ENCODE data around the gene ZNF608. TPM values are rescaled to one million over a fixed set of nuclear protein-coding genes. Genes with fewer than 3 reads are reported as not detected.

Gene ZNF608
- total RNA-seq, 1 donor = 0.84 TPM

GRCh38 chr5:124744170-124744971 is 2.1 kb downstream of the ZNF608 start:
- Histone ChIP-seq H3K9me3 (ENCODE audit: low read depth, low read length) (no peaks in the 10 kb centered on the region), H3K4me3 (ENCODE audit: low read length) (peak overlapping the region; percentile 16), H3K4me1 (ENCODE audit: insufficient read depth, low read length) (peaks cover 52% of the 10 kb centered on the region), H3K27me3 (ENCODE audit: insufficient read depth, low read length) (peaks cover 56% of the 10 kb centered on the region)

DNA sequence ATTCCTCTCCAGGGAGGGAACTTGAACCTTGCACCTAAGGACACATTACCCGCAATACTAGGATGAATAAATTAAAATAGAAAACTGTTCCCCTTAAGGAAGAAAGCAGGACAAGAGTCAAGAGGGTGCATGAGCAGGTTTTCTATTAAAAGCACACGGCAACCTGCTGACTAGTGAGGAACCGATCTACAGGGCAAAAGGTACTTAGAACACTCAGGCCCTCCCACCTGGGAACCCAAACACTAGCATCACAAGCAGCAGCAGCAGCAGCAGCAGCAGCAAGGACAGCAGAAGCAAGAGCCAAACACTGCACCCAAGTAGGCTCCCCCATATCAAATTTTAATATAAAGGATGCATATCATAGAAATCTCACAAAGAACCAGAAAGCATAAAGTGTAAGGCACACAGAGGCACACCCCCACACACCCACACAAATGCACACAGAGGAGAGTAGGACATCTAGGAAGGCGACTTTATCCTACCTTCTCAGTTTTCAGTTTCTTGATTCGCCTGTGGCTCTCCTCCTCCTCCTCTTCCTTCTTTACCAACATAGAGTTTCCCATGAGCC is 2.8 kb downstream of the ZNF608 start:
- H3K9me3 ChIP-seq (ENCODE audit: low read depth, low read length) = no peaks in the 10 kb centered on the region
- H3K4me3 ChIP-seq (ENCODE audit: low read length) = peak overlapping the region; percentile 16
- peaks cover 51% of the 10 kb centered on the region for H3K27me3 ChIP-seq (ENCODE audit: insufficient read depth, low read length)
- H3K4me1 ChIP-seq (ENCODE audit: insufficient read depth, low read length) = peaks cover 45% of the 10 kb centered on the region

GRCh38 chr5:124742983-124743601 is 3.3 kb downstream of the ZNF608 start:
- H3K27me3 ChIP-seq (ENCODE audit: insufficient read depth, low read length) = peaks cover 45% of the 10 kb centered on the region
- H3K9me3 ChIP-seq (ENCODE audit: low read depth, low read length) = no peaks in the 10 kb centered on the region
- no peak overlapping the region for H3K4me3 ChIP-seq (ENCODE audit: low read length)
- peaks cover 39% of the 10 kb centered on the region for H3K4me1 ChIP-seq (ENCODE audit: insufficient read depth, low read length)

GRCh38 chr5:124742521-124742920 is 3.9 kb downstream of the ZNF608 start:
- peaks cover 34% of the 10 kb centered on the region for H3K4me1 ChIP-seq (ENCODE audit: insufficient read depth, low read length)

DNA sequence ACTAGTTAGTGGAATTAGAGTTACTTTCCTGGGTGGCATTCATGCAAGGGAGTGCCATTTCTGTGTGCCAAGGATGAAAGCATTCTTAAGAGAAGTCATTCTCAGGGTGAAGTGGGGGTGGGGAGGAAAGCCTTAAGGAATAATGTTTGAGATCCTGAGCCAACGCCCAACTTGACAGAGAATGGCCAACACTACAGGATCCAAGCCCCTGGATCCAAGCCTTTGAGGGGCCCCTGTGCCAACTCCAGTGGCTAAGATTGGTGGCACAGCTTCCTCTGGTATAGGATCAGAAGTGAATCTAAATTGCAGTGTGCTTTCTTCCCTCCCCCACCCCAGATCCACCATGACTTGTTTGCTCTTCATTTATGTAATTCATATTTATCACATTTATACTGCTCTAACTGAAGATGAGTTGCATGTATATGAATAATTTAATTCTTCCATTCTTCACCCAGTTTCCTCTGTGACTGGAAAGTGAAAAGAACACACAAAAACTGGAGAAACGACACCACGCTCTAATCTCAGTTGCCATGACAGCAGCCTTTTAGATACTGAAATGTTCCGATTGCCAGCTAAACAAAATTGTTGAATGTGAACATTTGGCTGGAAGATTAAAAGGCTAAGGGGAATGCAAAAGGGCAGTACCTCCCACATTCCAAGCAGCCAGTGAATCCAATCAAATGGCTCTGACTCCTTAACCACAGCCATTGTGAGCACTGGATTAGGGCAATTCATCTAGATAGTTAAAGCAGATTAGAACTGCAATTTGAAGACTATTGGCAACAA is 4.5 kb downstream of the ZNF608 start:
- Histone ChIP-seq H3K4me1 (ENCODE audit: insufficient read depth, low read length) (peaks cover 29% of the 10 kb centered on the region), H3K4me3 (ENCODE audit: low read length) (no peak overlapping the region), H3K27me3 (ENCODE audit: insufficient read depth, low read length) (peaks cover 38% of the 10 kb centered on the region), H3K9me3 (ENCODE audit: low read depth, low read length) (no peaks in the 10 kb centered on the region)

More at GRCh38 chr5:124742521-124742920, 3.9 kb downstream of the ZNF608 start:
- Histone ChIP-seq H3K27me3 (ENCODE audit: insufficient read depth, low read length) (peaks cover 41% of the 10 kb centered on the region), H3K4me3 (ENCODE audit: low read length) (no peak overlapping the region), H3K9me3 (ENCODE audit: low read depth, low read length) (no peaks in the 10 kb centered on the region)

GRCh38 chr5:124740991-124741583 is 5.4 kb downstream of the ZNF608 start:
- Histone ChIP-seq H3K9me3 (ENCODE audit: low read depth, low read length) (no peaks in the 10 kb centered on the region), H3K27me3 (ENCODE audit: insufficient read depth, low read length) (peaks cover 39% of the 10 kb centered on the region), H3K4me1 (ENCODE audit: insufficient read depth, low read length) (peaks cover 23% of the 10 kb centered on the region), H3K4me3 (ENCODE audit: low read length) (no peak overlapping the region)

DNA sequence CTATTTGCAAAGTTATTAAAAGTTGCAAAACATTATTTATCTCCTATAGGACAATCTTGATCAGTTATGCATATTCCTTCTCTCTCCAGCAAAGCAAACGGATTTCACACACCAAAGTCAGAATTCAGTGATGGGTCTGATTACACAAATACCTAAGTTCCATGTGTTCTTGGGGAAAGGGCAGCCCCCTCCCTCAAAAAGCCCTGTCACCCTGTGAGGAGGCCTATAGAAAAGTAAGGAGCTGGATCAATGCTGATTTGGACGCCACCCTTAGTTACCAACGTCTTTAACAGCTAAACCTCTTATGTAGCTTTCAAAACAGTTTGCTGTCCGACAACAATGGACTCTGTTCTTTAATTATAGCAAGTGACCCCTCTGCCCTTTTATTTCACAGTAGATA is 6.4 kb downstream of the ZNF608 start:
- Histone ChIP-seq H3K4me3 (ENCODE audit: low read length) (no peak overlapping the region), H3K4me1 (ENCODE audit: insufficient read depth, low read length) (peaks cover 25% of the 10 kb centered on the region), H3K27me3 (ENCODE audit: insufficient read depth, low read length) (peaks cover 36% of the 10 kb centered on the region), H3K9me3 (ENCODE audit: low read depth, low read length) (no peaks in the 10 kb centered on the region)

- H3K27me3 ChIP-seq (ENCODE audit: insufficient read depth, low read length) = peaks cover 33% of the 10 kb centered on the region
- no peak overlapping the region for H3K4me3 ChIP-seq (ENCODE audit: low read length)
- H3K9me3 ChIP-seq (ENCODE audit: low read depth, low read length) = no peaks in the 10 kb centered on the region
- H3K4me1 ChIP-seq (ENCODE audit: insufficient read depth, low read length) = peaks cover 27% of the 10 kb centered on the region
Measured at GRCh38 chr5:124739634-124740025, 6.8 kb downstream of the ZNF608 start.

DNA sequence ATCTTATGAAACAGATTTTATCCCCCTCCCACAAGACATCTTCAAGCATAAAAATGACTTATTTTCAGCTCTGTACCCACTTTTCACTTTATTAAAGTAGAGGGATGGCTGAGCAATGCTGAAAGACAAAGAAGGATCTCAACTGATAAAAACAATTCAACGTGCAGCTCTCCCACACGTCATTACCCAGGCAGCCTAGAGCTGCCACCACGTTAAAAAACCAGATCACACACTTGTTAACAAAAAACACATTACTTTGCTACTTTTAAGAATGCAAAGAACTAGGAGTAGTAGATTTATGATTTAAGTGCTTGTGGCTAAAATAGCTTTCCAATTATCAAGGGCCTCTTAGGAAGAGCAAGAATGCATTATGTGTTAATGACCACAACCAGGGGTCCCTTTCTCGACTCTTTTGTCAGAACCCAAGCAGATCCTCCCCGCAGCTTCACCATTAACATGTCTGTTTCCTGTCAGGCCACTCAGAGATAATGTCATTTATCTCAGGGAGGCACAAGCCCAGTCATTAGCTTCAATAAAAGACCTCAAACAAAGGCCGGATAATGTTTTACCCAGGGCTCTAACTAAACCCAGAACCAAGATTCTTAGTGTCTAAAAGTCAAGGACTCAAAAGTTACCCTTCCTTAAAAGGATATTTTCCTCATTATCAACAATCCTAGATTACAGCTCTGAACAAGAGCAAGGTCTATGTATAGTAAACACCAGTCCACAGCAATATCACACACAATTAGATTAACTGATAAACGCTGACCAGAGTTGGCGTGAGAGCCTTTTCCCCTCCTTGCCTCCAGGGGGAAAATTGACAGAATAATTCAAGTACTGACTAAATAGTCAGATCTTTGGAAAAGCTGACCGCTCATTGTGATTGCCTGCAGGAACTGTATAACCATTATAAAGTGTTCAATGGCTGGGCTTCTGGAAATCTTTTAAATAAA is 7.5 kb downstream of the ZNF608 start:
- Histone ChIP-seq H3K9me3 (ENCODE audit: low read depth, low read length) (no peaks in the 10 kb centered on the region), H3K27me3 (ENCODE audit: insufficient read depth, low read length) (peaks cover 26% of the 10 kb centered on the region), H3K4me3 (ENCODE audit: low read length) (no peak overlapping the region), H3K4me1 (ENCODE audit: insufficient read depth, low read length) (peaks cover 20% of the 10 kb centered on the region)

DNA sequence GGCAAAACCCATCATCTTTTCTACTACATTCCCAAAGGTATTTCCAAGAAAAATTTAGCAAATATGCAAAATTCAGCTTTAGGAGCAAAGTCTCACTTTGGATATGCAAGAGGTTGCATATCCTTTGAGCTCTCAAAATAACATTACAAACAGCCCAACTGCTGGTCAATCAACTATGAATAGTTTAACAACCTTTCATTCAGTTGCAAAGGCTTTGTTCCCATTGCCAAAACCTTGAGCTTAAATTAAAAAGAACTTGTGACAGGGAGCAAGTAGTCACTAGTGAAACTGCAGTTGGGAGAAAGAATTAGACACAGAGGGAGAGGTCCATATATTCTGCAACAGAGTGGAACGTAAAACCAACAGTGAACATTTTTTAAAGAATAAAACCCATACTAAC is 8.8 kb downstream of the ZNF608 start:
- H3K9me3 ChIP-seq (ENCODE audit: low read depth, low read length) = no peaks in the 10 kb centered on the region
- no peak overlapping the region for H3K4me3 ChIP-seq (ENCODE audit: low read length)
- peaks cover 8% of the 10 kb centered on the region for H3K4me1 ChIP-seq (ENCODE audit: insufficient read depth, low read length)
- peaks cover 15% of the 10 kb centered on the region for H3K27me3 ChIP-seq (ENCODE audit: insufficient read depth, low read length)

- H3K4me1 ChIP-seq (ENCODE audit: insufficient read depth, low read length) = peaks cover 8% of the 10 kb centered on the region
- no peak overlapping the region for H3K4me3 ChIP-seq (ENCODE audit: low read length)
- no peaks in the 10 kb centered on the region for H3K9me3 ChIP-seq (ENCODE audit: low read depth, low read length)
- peaks cover 15% of the 10 kb centered on the region for H3K27me3 ChIP-seq (ENCODE audit: insufficient read depth, low read length)
Measured at GRCh38 chr5:124736805-124737188, 9.6 kb downstream of the ZNF608 start.

DNA sequence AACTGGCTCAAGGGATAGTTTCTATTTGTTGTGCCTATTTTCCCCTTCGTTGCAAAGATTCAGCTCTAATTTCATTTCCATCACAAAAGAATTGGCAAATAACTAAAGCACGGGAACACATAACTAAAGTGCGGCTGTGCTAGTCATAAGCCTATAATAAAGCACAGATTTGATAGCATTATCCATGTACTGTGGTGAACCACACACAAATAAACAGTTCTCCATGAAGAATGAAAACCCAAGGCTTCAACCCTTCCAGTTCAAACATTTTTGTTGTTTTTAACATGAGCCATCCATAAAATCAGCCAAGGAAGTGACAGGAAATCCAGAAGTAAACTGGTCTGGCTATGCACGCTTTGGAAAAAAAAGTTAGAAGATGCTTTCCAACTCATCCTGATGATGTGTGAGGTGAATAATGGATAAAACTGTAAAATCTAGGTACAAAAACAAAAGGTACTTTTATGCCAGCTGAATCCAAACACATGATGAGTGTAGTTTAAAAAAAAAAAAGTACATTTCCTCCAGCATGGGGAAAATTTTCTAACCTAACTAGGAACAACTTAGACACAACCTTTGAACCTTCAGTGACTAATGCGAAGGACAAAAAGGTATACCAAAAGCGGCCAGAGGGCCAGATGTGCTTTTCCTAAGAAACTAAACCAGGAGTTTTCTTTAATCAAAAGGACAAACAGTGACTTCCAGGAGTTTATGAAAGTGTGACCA is 10.2 kb downstream of the ZNF608 start:
- no peak overlapping the region for H3K4me3 ChIP-seq (ENCODE audit: low read length)
- H3K27me3 ChIP-seq (ENCODE audit: insufficient read depth, low read length) = peaks cover 15% of the 10 kb centered on the region
- peaks cover 8% of the 10 kb centered on the region for H3K4me1 ChIP-seq (ENCODE audit: insufficient read depth, low read length)
- no peaks in the 10 kb centered on the region for H3K9me3 ChIP-seq (ENCODE audit: low read depth, low read length)

DNA sequence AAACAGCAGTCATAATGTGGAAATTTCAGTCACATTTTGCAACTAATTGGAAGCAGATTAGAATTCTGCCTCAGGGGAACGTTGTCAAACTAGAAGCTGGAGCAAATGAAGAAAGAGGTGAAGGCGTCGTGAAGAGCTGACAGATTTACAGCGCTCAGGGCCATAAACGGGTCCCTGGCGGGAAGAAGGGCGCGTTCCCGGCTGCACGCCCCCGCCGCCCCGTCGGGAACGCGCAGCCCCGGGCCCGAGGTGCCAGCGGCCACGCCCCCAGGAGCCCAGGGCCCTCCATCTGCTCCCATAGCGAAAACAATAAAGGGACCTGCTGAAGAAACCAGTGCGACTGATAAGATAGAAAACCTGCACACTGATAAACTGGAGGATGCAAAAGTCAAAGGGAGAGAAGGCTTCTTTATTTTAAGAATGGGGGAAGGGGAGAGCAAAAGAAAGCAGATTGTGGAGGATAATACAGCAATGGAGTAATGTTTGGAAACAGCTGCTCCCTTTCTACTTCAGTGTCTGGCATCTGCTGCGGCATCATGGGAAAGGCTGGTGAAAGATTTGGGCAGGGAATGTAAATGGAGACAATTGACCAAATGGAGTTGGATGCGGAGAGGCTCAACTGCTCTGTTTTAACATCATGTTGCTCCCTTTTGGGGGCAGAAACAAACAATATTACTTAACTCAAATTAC is 11.1 kb downstream of the ZNF608 start:
- Histone ChIP-seq H3K4me3 (ENCODE audit: low read length) (no peak overlapping the region), H3K27me3 (ENCODE audit: insufficient read depth, low read length) (peaks cover 15% of the 10 kb centered on the region), H3K9me3 (ENCODE audit: low read depth, low read length) (no peaks in the 10 kb centered on the region), H3K4me1 (ENCODE audit: insufficient read depth, low read length) (peaks cover 8% of the 10 kb centered on the region)

All from mononuclear cell (primary cell).